Endothelial cell (in vitro differentiated cells): ENCODE results near the gene GIPC1. TPM values are rescaled to one million over a fixed set of nuclear protein-coding genes. Genes with fewer than 3 reads are reported as not detected.
"Not testable (repeated sequence)": the region's sequence is repeated elsewhere in the genome, so short reads cannot be mapped to it uniquely, and the experiment has no call there.

ENCODE experiments used
- DNase-seq: peaks from one replicate; pipeline ENCODE4 v3.0.0; 2021; ENCODE audit warnings: low spot score
- H3K27ac Mint-ChIP-seq: one replicate; pipeline ENCODE4 v1.8.0; 2021; ENCODE audit warnings: mixed read lengths, inconsistent platforms; ENCODE audit not compliant: unreplicated experiment
- H3K27me3 Mint-ChIP-seq: one replicate; pipeline ENCODE4 v1.8.0; 2021; ENCODE audit warnings: mild to moderate bottlenecking, moderate library complexity, mixed read lengths, inconsistent platforms; ENCODE audit not compliant: unreplicated experiment
- H3K36me3 Mint-ChIP-seq: one replicate; pipeline ENCODE4 v1.8.0; 2021; ENCODE audit warnings: mild to moderate bottlenecking, low read depth, mixed read lengths, inconsistent platforms; ENCODE audit not compliant: unreplicated experiment
- H3K4me1 Mint-ChIP-seq: one replicate; pipeline ENCODE4 v1.8.0; 2021; ENCODE audit warnings: mild to moderate bottlenecking, mixed read lengths, inconsistent platforms; ENCODE audit not compliant: unreplicated experiment
- H3K4me3 Mint-ChIP-seq: one replicate; pipeline ENCODE4 v1.8.0; 2021; ENCODE audit warnings: mild to moderate bottlenecking, mixed read lengths, inconsistent platforms; ENCODE audit not compliant: unreplicated experiment
- H3K9me3 Mint-ChIP-seq: one replicate; pipeline ENCODE4 v1.8.0; 2021; ENCODE audit warnings: mixed read lengths, inconsistent platforms; ENCODE audit not compliant: unreplicated experiment
- total RNA-seq: library from RNA; stranded (reverse); fragmentation: NEBNext Ultra II Directional; extraction: Animal tissue kit (Norgen Biotek cat#: 25700); gene quantifications from one replicate; pipeline ENCODE4 v1.2.1, GENCODE V29; 2021; ENCODE audit not compliant: unreplicated experiment
- TF ChIP-seq, protein P1 (sequence below): fragments of 200-600 bp; sonication (generic); IDR thresholded peaks from one replicate; pipeline ENCODE4 v1.5.0; 2021; ENCODE audit warnings: antibody characterized with exemption; ENCODE audit not compliant: unreplicated experiment

GIPC1 gene
- total RNA-seq, 1 donor from 2014 or later = 106 TPM

GRCh38 chr19:14467391-14467790 is 28.5 kb downstream of the GIPC1 start:
- H3K27ac Mint-ChIP-seq = no peak overlapping the region
- H3K36me3 Mint-ChIP-seq = peaks cover 11% of the 10 kb centered on the region
- no peaks in the 10 kb centered on the region for H3K9me3 Mint-ChIP-seq
- no peaks in the 10 kb centered on the region for H3K4me1 Mint-ChIP-seq
- no peak for DNase-seq
- TF ChIP-seq, protein P1, sequence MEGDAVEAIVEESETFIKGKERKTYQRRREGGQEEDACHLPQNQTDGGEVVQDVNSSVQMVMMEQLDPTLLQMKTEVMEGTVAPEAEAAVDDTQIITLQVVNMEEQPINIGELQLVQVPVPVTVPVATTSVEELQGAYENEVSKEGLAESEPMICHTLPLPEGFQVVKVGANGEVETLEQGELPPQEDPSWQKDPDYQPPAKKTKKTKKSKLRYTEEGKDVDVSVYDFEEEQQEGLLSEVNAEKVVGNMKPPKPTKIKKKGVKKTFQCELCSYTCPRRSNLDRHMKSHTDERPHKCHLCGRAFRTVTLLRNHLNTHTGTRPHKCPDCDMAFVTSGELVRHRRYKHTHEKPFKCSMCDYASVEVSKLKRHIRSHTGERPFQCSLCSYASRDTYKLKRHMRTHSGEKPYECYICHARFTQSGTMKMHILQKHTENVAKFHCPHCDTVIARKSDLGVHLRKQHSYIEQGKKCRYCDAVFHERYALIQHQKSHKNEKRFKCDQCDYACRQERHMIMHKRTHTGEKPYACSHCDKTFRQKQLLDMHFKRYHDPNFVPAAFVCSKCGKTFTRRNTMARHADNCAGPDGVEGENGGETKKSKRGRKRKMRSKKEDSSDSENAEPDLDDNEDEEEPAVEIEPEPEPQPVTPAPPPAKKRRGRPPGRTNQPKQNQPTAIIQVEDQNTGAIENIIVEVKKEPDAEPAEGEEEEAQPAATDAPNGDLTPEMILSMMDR = no peak
- no peak overlapping the region for H3K4me3 Mint-ChIP-seq
- H3K27me3 Mint-ChIP-seq = peaks cover 12% of the 10 kb centered on the region

DNA sequence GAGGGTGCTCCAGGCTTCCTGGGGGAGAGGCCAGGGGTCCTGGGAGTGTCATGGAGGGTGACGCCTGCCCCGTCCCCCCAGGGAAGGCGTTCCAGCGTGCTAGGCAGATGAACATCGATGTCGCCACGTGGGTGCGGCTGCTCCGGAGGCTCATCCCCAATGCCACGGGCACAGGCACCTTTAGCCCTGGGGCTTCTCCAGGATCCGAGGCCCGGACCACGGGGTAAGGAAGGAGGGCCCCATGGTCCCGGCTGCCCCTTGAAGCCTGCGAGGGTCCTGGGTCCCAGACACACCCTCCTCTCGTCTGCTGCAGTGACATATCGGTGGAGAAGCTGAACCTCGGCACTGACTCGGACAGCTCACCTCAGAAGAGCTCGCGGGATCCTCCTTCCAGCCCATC is 32.2 kb downstream of the GIPC1 start:
- peaks cover 17% of the 10 kb centered on the region for H3K36me3 Mint-ChIP-seq
- TF ChIP-seq, protein P1 = no peak
- H3K27ac Mint-ChIP-seq = no peak overlapping the region
- no peaks in the 10 kb centered on the region for H3K9me3 Mint-ChIP-seq
- DNase-seq = no peak
- no peaks in the 10 kb centered on the region for H3K4me1 Mint-ChIP-seq
- no peaks in the 10 kb centered on the region for H3K27me3 Mint-ChIP-seq
- H3K4me3 Mint-ChIP-seq = no peak overlapping the region

GRCh38 chr19:14462401-14462800 is 33.5 kb downstream of the GIPC1 start:
- H3K27me3 Mint-ChIP-seq = not testable (repeated sequence)

DNA sequence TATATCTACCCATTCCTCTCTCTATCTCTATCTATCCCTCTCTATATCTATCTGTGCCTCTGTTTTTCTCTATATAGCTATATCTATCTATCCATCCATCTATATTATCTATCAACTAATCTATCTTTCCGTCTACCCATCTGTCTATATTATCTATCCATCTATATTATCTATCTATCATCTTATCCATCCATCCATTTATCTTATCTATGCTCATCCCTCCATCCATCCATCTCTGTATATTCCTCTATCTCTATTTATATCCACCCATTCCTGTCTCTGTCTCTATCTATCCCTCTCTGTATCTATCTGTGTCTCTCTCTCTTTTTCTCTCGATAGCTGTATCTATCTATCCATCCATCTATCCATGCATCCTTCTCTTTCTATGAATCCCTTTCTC is 35.0 kb downstream of the GIPC1 start:
- Mint-ChIP-seq H3K9me3 (no peaks in the 10 kb centered on the region), H3K27me3 (no peaks in the 10 kb centered on the region), H3K4me3 (peak overlapping the region; percentile 14), H3K36me3 (peaks cover 18% of the 10 kb centered on the region), H3K4me1 (no peaks in the 10 kb centered on the region), H3K27ac (no peak overlapping the region)
- TF ChIP-seq, protein P1 = no peak
- no peak for DNase-seq

More at GRCh38 chr19:14462401-14462800, 33.5 kb downstream of the GIPC1 start:
- not testable (repeated sequence) for H3K9me3 Mint-ChIP-seq, H3K27ac Mint-ChIP-seq, H3K4me3 Mint-ChIP-seq, H3K4me1 Mint-ChIP-seq, DNase-seq
- H3K36me3 Mint-ChIP-seq = peaks cover 16% of the 10 kb centered on the region

DNA sequence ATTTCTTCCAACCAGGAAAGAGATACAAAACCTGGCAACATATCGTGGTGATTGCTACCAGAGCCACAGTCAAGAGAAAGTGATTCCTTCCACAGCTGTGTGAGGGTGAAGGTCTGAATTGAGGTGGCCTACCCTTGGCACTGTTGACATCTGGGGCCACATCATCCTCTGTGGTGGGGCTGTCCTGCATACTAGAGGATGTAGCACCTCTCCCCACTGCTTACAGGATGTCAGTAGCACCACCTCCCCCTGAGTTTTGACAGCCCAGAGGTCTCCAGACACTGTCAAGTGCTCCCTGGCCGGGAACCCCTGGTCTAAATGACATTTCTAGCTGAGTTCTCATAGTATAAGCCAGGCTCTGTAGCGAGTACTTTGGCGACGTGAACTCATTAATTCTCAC is 36.2 kb downstream of the GIPC1 start:
- Mint-ChIP-seq H3K9me3 (no peaks in the 10 kb centered on the region), H3K36me3 (peaks cover 20% of the 10 kb centered on the region), H3K4me3 (no peak overlapping the region), H3K4me1 (no peaks in the 10 kb centered on the region), H3K27me3 (no peaks in the 10 kb centered on the region), H3K27ac (no peak overlapping the region)
- TF ChIP-seq, protein P1 = no peak
- no peak for DNase-seq

DNA sequence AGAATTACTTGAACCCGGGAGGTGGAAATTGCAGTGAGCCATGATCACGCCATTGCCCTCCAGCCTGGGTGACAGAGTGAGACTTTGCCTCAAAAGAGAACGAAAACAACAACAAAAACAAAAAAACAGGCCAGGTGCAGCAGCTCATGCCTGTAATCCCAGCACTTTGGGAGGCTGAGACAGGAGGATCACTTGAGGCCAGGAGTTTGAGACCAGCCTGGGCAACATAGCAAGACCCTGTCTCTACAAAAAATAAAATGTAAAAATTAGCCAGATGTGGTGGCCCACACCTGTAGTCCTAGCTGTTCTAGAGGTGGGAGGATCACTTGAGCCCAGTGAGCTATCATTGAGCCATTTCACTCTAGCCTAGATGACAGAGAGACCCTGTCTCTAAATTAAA is 43.6 kb downstream of the GIPC1 start:
- not testable (repeated sequence) for H3K27ac Mint-ChIP-seq, H3K4me3 Mint-ChIP-seq
- peaks cover 35% of the 10 kb centered on the region for H3K36me3 Mint-ChIP-seq

More for the DNA sequence above, 43.6 kb downstream of the GIPC1 start:
- H3K9me3 Mint-ChIP-seq, H3K27me3 Mint-ChIP-seq, DNase-seq, H3K4me1 Mint-ChIP-seq: not testable (repeated sequence)
